H1 (cell line): ENCODE data around the gene FLT3. TPM values are rescaled to one million over a fixed set of nuclear protein-coding genes. Genes with fewer than 3 reads are reported as not detected.
A peak's percentile ranks its signal among the peaks of the same experiment; 100 is the strongest.

Source experiments
- CTCF ChIA-PET: fragments of 300-600 bp; sonication (Branson Sonifier 250); formaldehyde crosslinking; loops from one replicate; lab custom pipeline; 2021; ENCODE audit not compliant: partially characterized antibody; lab: Charles Lee
- POLR2A ChIA-PET: fragments of 300-600 bp; sonication (Branson Sonifier 250); formaldehyde crosslinking; loops from one replicate; lab custom pipeline; 2021; ENCODE audit warnings: inconsistent platforms; ENCODE audit not compliant: partially characterized antibody; lab: Charles Lee
- DNase-seq, 2 experiments: peaks; one replicate each; pipeline versions ENCODE4 v3.0.0 to v3.0.0-alpha.2; 2010 to 2022; ENCODE audit warnings: low spot score in 2 of 2, low read depth in 1 of 2, mixed read lengths in 1 of 2
- FAIRE-seq: peaks from 2 replicates; lab custom pipeline; 2011; peaks lifted over from hg19 to GRCh38; lab: Jason Lieb, UNC
- H2AFZ ChIP-seq: 2 replicates; pipeline ENCODE4 v1.8.1; 2012; ENCODE audit warnings: low read length, inconsistent platforms
- H2AK5ac ChIP-seq: 2 replicates; pipeline ENCODE4 v1.6.1; 2013; ENCODE audit warnings: low read depth, low read length
- H2BK120ac ChIP-seq: replicated peaks from 2 replicates; pipeline ENCODE3; 2013; ENCODE audit warnings: low read depth, low read length, inconsistent platforms
- H2BK12ac ChIP-seq: 2 replicates; pipeline ENCODE4 v1.6.1; 2013; ENCODE audit warnings: low read depth, low read length
- H2BK15ac ChIP-seq: 2 replicates; pipeline ENCODE4 v1.6.1; 2013; ENCODE audit warnings: low read length
- H2BK20ac ChIP-seq: 2 replicates; pipeline ENCODE4 v1.6.1; 2013; ENCODE audit warnings: low read length
- H2BK5ac ChIP-seq: 2 replicates; pipeline ENCODE4 v1.6.1; 2013; ENCODE audit warnings: low read depth, low read length
- H3K14ac ChIP-seq: 2 replicates; pipeline ENCODE4 v1.6.1; 2013; ENCODE audit warnings: inconsistent platforms; ENCODE audit not compliant: insufficient read length
- H3K18ac ChIP-seq: 2 replicates; pipeline ENCODE4 v1.6.1; 2013; ENCODE audit warnings: low read length; ENCODE audit errors: extremely low read depth
- H3K23ac ChIP-seq: 2 replicates; pipeline ENCODE4 v1.6.1; 2013; ENCODE audit warnings: inconsistent platforms; ENCODE audit not compliant: insufficient read length
- H3K23me2 ChIP-seq: 2 replicates; pipeline ENCODE4 v1.6.1; 2013; ENCODE audit warnings: low read depth, low read length
- H3K27ac ChIP-seq: 2 replicates; pipeline ENCODE4 v1.6.1; 2011; ENCODE audit warnings: low read depth, low read length, inconsistent platforms
- H3K27me3 ChIP-seq, 4 experiments: replicated peaks in 1 of 4; 1 replicate in 1 of 4; 2 replicates in 3 of 4; pipeline versions ENCODE4 v1.6.1 to v1.8.1; 2011 to 2013; ENCODE audit warnings: low read length in 3 of 4, mild to moderate bottlenecking in 3 of 4, inconsistent platforms in 2 of 4, mixed read lengths in 2 of 4, moderate library complexity in 1 of 4; ENCODE audit not compliant: control insufficient read depth in 3 of 4, insufficient read depth in 3 of 4; ENCODE audit errors: extremely low read depth in 1 of 4
- H3K36me3 ChIP-seq, 4 experiments: 2 replicates each; pipeline versions ENCODE4 v1.6.1 to v1.8.1; 2011 to 2013; ENCODE audit warnings: mild to moderate bottlenecking in 4 of 4, low read length in 3 of 4, moderate library complexity in 2 of 4, control low read depth in 1 of 4, inconsistent platforms in 1 of 4; ENCODE audit not compliant: insufficient read depth in 4 of 4, control insufficient read depth in 2 of 4
- H3K4ac ChIP-seq: replicated peaks from 2 replicates; pipeline ENCODE3; 2013; ENCODE audit warnings: low read length, low read depth, mixed read lengths, inconsistent platforms; ENCODE audit not compliant: insufficient read length
- H3K4me1 ChIP-seq, 4 experiments: replicated peaks in 1 of 4; 1 replicate in 1 of 4; 2 replicates in 3 of 4; pipeline versions ENCODE4 v1.6.1 to v1.8.1; 2011 to 2013; ENCODE audit warnings: low read length in 3 of 4, inconsistent platforms in 2 of 4, mixed read lengths in 1 of 4; ENCODE audit not compliant: insufficient read depth in 4 of 4, control insufficient read depth in 3 of 4
- H3K4me2 ChIP-seq, 2 experiments: 2 replicates each; pipeline versions ENCODE4 v1.6.1 to v1.8.1; 2011 to 2013; ENCODE audit warnings: low read depth in 2 of 2, low read length in 2 of 2, control low read depth in 1 of 2, inconsistent platforms in 1 of 2, mild to moderate bottlenecking in 1 of 2; ENCODE audit not compliant: insufficient read depth in 1 of 2
- H3K4me3 ChIP-seq, 4 experiments: fragments of 200-600, 300-600 bp in 1 of 4; sonication (generic), shearing (Covaris generic), sonication (Bioruptor Twin) in 1 of 4; 2 replicates each; pipeline versions ENCODE4 v1.5.1 to v1.8.1; 2011 to 2016; ENCODE audit warnings: low read length in 4 of 4, low read depth in 3 of 4, control low read depth in 2 of 4, inconsistent platforms in 2 of 4, mild to moderate bottlenecking in 2 of 4, mixed read lengths in 1 of 4, moderate library complexity in 1 of 4; ENCODE audit not compliant: insufficient read depth in 2 of 4; ENCODE audit errors: extremely low read depth in 1 of 4
- H3K56ac ChIP-seq: replicated peaks from 2 replicates; pipeline ENCODE3; 2013; ENCODE audit warnings: low read depth, mild to moderate bottlenecking, mixed read lengths, low read length, inconsistent platforms; ENCODE audit not compliant: insufficient read length
- H3K79me1 ChIP-seq: 2 replicates; pipeline ENCODE4 v1.6.1; 2013; ENCODE audit warnings: low read depth, low read length, control low read depth
- H3K79me2 ChIP-seq, 2 experiments: 2 replicates each; pipeline versions ENCODE4 v1.6.1 to v1.8.1; 2012 to 2013; ENCODE audit warnings: low read length in 2 of 2, mild to moderate bottlenecking in 2 of 2, inconsistent platforms in 1 of 2; ENCODE audit not compliant: insufficient read depth in 2 of 2, control insufficient read depth in 1 of 2
- H3K9ac ChIP-seq, 4 experiments: replicated peaks in 1 of 4; 1 replicate in 1 of 4; 2 replicates in 3 of 4; pipeline versions ENCODE4 v1.6.1 to v1.8.1; 2011 to 2013; ENCODE audit warnings: low read depth in 3 of 4, low read length in 3 of 4, control low read depth in 2 of 4, mild to moderate bottlenecking in 2 of 4, moderate library complexity in 2 of 4, inconsistent platforms in 1 of 4; ENCODE audit errors: extremely low read depth in 1 of 4
- H3K9me3 ChIP-seq, 2 experiments: 2 replicates each; pipeline versions ENCODE4 v1.6.1 to v1.8.1; 2012 to 2013; ENCODE audit warnings: mild to moderate bottlenecking in 2 of 2, moderate library complexity in 2 of 2, control low read depth in 1 of 2, inconsistent platforms in 1 of 2, low read depth in 1 of 2, low read length in 1 of 2, mixed read lengths in 1 of 2; ENCODE audit not compliant: insufficient read depth in 2 of 2
- H4K20me1 ChIP-seq, 2 experiments: replicated peaks in 1 of 2; 2 replicates each; pipeline versions ENCODE3 to v1.8.1; 2011 to 2013; ENCODE audit warnings: inconsistent platforms in 2 of 2, low read length in 2 of 2, mild to moderate bottlenecking in 1 of 2; ENCODE audit not compliant: insufficient read depth in 2 of 2, control insufficient read depth in 1 of 2
- H4K5ac ChIP-seq: 2 replicates; pipeline ENCODE4 v1.6.1; 2013; ENCODE audit warnings: low read length, low read depth, mixed read lengths, inconsistent platforms; ENCODE audit not compliant: insufficient read length
- H4K8ac ChIP-seq: 2 replicates; pipeline ENCODE4 v1.8.0; 2013; ENCODE audit warnings: mild to moderate bottlenecking, moderate library complexity, low read length, inconsistent platforms; ENCODE audit not compliant: insufficient read depth; ENCODE audit errors: extremely low read depth
- H4K91ac ChIP-seq: replicated peaks from 2 replicates; pipeline ENCODE3; 2013; ENCODE audit warnings: low read length, mixed read lengths, inconsistent platforms; ENCODE audit not compliant: insufficient read length
- BCL11A ChIP-seq, 2 experiments: IDR thresholded peaks; one replicate each; pipeline ENCODE4 v1.6.1; 2011; ENCODE audit warnings: low read depth in 2 of 2, low read length in 2 of 2, mild to moderate bottlenecking in 2 of 2
- BRCA1 ChIP-seq: IDR thresholded peaks from 2 replicates; pipeline ENCODE4 v1.6.1; 2012; ENCODE audit warnings: low read depth, low read length, improper control_type of control experiment
- EZH2 ChIP-seq: fragments of 200-600 bp; sonication (generic); IDR thresholded peaks from 2 replicates; pipeline ENCODE4 v1.7.1; 2012; ENCODE audit warnings: low read depth, mild to moderate bottlenecking, moderate library complexity, low read length, inconsistent platforms; ENCODE audit not compliant: severe bottlenecking
- SIRT6 ChIP-seq: IDR thresholded peaks from one replicate; pipeline ENCODE4 v1.7.1; 2012; ENCODE audit warnings: low read length, inconsistent platforms
- SP2 ChIP-seq: IDR thresholded peaks from 2 replicates; pipeline ENCODE4 v1.6.1; 2012; ENCODE audit warnings: mild to moderate bottlenecking, low read length, inconsistent platforms
- TEAD4 ChIP-seq: IDR thresholded peaks from 2 replicates; pipeline ENCODE4 v1.6.1; 2012; ENCODE audit warnings: low read depth, low read length, inconsistent platforms, mixed read lengths
- WGBS, 2 experiments: shearing (Covaris generic) in 1 of 2; methylation state at CpG; one replicate each; pipeline versions ENCODE4 v1.1.6 to v1.1.7; 2013 to 2015; ENCODE audit warnings: low lambda C conversion rate in 2 of 2, mixed read lengths in 2 of 2, inconsistent platforms in 1 of 2, low coverage in 1 of 2, missing lambda C conversion rate in 1 of 2; ENCODE audit not compliant: insufficient replicate concordance in 2 of 2, insufficient coverage in 1 of 2, insufficient read length in 1 of 2; ENCODE audit errors: extremely low coverage in 1 of 2, missing lambda C conversion rate in 1 of 2; 5-methylcytosine and 5-hydroxymethylcytosine counted together
- polyA plus RNA-seq, 7 experiments: library from polyadenylated mRNA; depleted of rRNA in 3 of 7; stranded (reverse) in 5 of 7; unstranded in 2 of 7; fragments of >200 nt in 5 of 7; fragments of 200-250 nt in 2 of 7; gene quantifications; 1 replicate in 5 of 7; 2 replicates in 1 of 7; 4 replicates in 1 of 7; pipeline versions ENCODE4 v1.2.1 to v1.2.3, GENCODE V29; 2011 to 2013; ENCODE audit warnings: missing spikeins in 2 of 7, mixed read lengths in 2 of 7
- total RNA-seq: library from RNA; stranded (reverse); fragmentation: NEBNext Ultra II Directional; extraction: Animal tissue kit (Norgen Biotek cat#: 25700); gene quantifications from 2 replicates; pipeline ENCODE4 v1.2.1, GENCODE V29; 2021
- TF ChIP-seq, protein P1 (sequence below): IDR thresholded peaks from 2 replicates; pipeline ENCODE4 v1.6.1; 2012; ENCODE audit warnings: low read length, inconsistent platforms
- TF ChIP-seq, protein P2 (sequence below), 3 experiments: IDR thresholded peaks; 1 replicate in 2 of 3; 2 replicates in 1 of 3; pipeline versions ENCODE4 v1.5.1 to v1.6.1; 2011; ENCODE audit warnings: low read length in 3 of 3, mild to moderate bottlenecking in 3 of 3, inconsistent platforms in 2 of 3, low read depth in 1 of 3, moderate library complexity in 1 of 3; ENCODE audit not compliant: insufficient read depth in 1 of 3; ENCODE audit errors: control extremely low read depth in 1 of 3

FLT3 gene
- total and polyA plus RNA-seq, 2 of the 8 experiments (the other 6 are each of a cell fraction or from before 2014, with no cell fraction given) = 0.44 to 0.71 TPM

DNA sequence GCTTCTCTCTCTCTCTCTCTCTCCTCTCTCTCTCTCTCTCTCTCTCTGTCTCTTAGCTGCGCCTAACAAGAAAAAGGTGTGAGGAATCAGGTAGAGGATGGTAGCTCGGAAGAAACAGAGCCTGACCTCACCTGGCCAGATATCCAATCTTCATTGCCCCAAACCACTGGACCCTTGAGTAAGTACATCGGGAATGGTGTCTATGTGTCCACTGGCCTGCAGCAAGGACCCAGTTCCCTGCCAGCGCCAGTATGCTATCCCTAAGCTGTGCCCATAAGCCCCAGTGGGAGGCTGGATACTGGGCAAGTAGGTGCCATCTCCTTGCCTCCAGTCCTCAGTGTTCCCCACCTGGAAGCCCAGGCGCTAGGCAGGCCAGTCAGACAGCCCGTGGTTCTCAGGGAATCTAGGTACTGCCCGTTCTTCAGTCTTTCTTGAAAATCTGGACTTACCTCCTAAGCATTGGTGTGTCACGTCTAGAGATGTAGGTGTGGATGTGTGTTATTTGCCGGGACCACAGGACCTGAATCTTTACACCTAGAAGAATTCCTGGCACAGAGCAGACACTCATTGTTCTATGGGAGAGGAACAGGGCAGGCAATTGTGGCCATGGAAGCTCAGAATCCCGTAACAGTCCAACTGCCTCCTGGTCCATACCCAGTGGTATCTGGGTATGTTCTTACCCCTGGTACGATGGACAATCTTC lies 119.2 kb downstream of the FLT3 start:
- no peak overlapping the region for H4K91ac ChIP-seq
- no peak overlapping the region for H2AFZ ChIP-seq
- H4K8ac ChIP-seq = no peak overlapping the region
- H3K4ac ChIP-seq = no peak overlapping the region
- H3K79me2 ChIP-seq = no peaks in the 10 kb centered on the region
- peaks cover 74 to 88% (median 83%) of the 10 kb centered on the region in 4 experiments for H3K27me3 ChIP-seq
- no peak overlapping the region; a peak in 1 of 4 replicates for H3K4me2 ChIP-seq
- WGBS, 2 experiments = 37% methylated on average over 10 of the region's 11 CpGs; no CpG with 5 or more reads in 1 of the 2 experiments
- H2BK12ac ChIP-seq = peak overlapping the region; percentile 88; the same call in 1 of the 2 replicates
- H3K9me3 ChIP-seq = no peaks in the 10 kb centered on the region
- H4K20me1 ChIP-seq = peaks cover 8 to 33% of the 10 kb centered on the region in 2 experiments
- H3K4me3 ChIP-seq = no peak overlapping the region
- peaks cover 0 to 11% (median 0%) of the 10 kb centered on the region in 4 experiments; a peak in 1 of 8 replicates for H3K36me3 ChIP-seq
- H3K79me1 ChIP-seq = no peaks in the 10 kb centered on the region
- H3K14ac ChIP-seq = no peak overlapping the region
- ChIA-PET CTCF (interaction anchor here (0.6 to 20.5 kb wide), 10 partner anchors 13 to 852 kb away, joined by 3 to 283 read pairs (median 15); partner anchors contain the start of gene CDX2), POLR2A (interaction anchor here (0.9 kb wide), 1 partner anchor 9 kb away, joined by 3 read pairs; no protein-coding TSS in a partner anchor)
- H3K9ac ChIP-seq = no peak overlapping the region
- H3K27ac ChIP-seq = no peak overlapping the region
- peaks cover 0 to 13% (median 4%) of the 10 kb centered on the region in 4 experiments; a peak in 4 of 7 replicates for H3K4me1 ChIP-seq
- no peak for DNase-seq
- peaks cover 2% of the 10 kb centered on the region; the same call in 1 of the 2 replicates for H3K23me2 ChIP-seq
- no peak overlapping the region for H2BK120ac ChIP-seq
- no peak for FAIRE-seq
- H3K18ac ChIP-seq = no peak overlapping the region
- H3K23ac ChIP-seq = no peak overlapping the region
- no peak overlapping the region for H2BK20ac ChIP-seq
- no peak overlapping the region for H2AK5ac ChIP-seq
- no peak overlapping the region for H2BK5ac ChIP-seq
- H4K5ac ChIP-seq = no peak overlapping the region
- 0 out of 2 replicates have a peak overlapping the region, but pooled peaks have one; percentile 2 for H2BK15ac ChIP-seq
- no peak overlapping the region for H3K56ac ChIP-seq
- TF ChIP-seq, protein P1, sequence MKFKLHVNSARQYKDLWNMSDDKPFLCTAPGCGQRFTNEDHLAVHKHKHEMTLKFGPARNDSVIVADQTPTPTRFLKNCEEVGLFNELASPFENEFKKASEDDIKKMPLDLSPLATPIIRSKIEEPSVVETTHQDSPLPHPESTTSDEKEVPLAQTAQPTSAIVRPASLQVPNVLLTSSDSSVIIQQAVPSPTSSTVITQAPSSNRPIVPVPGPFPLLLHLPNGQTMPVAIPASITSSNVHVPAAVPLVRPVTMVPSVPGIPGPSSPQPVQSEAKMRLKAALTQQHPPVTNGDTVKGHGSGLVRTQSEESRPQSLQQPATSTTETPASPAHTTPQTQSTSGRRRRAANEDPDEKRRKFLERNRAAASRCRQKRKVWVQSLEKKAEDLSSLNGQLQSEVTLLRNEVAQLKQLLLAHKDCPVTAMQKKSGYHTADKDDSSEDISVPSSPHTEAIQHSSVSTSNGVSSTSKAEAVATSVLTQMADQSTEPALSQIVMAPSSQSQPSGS = no peak
- TF ChIP-seq SP2 (no peak), BCL11A (IDR thresholded peaks at IDR 0.05; ENCODE audit: low read depth in 2 of 2, low read length in 2 of 2) (no peak), BRCA1 (no peak), EZH2 (peak; percentile 76), SIRT6 (no peak), TEAD4 (no peak)
- TF ChIP-seq, protein P2, sequence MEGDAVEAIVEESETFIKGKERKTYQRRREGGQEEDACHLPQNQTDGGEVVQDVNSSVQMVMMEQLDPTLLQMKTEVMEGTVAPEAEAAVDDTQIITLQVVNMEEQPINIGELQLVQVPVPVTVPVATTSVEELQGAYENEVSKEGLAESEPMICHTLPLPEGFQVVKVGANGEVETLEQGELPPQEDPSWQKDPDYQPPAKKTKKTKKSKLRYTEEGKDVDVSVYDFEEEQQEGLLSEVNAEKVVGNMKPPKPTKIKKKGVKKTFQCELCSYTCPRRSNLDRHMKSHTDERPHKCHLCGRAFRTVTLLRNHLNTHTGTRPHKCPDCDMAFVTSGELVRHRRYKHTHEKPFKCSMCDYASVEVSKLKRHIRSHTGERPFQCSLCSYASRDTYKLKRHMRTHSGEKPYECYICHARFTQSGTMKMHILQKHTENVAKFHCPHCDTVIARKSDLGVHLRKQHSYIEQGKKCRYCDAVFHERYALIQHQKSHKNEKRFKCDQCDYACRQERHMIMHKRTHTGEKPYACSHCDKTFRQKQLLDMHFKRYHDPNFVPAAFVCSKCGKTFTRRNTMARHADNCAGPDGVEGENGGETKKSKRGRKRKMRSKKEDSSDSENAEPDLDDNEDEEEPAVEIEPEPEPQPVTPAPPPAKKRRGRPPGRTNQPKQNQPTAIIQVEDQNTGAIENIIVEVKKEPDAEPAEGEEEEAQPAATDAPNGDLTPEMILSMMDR (IDR thresholded peaks at IDR 0.05; ENCODE audit: control extremely low read depth in 1 of 3, insufficient read depth in 1 of 3, low read depth in 1 of 3, low read length in 3 of 3) = no peak
